ENCODE measurements around the gene SRPRB.

Gene SRPRB

GRCh38 chr3:133830071-133830470, 24.5 kb downstream of the SRPRB start:
- TF ChIP-seq POLR2A (IDR thresholded peaks at IDR 0.05; ENCODE audit: low read depth, low read length), result no peak
- no peak for TF ChIP-seq POLR2AphosphoS5 (IDR thresholded peaks at IDR 0.05; ENCODE audit: low read depth, low read length)
- TF ChIP-seq TAF1 (IDR thresholded peaks at IDR 0.05; ENCODE audit: borderline replicate concordance, low read depth, low read length), result no peak
- DNase-seq (ENCODE audit: insufficient read length), result no peak
- no peak for FAIRE-seq

DNA sequence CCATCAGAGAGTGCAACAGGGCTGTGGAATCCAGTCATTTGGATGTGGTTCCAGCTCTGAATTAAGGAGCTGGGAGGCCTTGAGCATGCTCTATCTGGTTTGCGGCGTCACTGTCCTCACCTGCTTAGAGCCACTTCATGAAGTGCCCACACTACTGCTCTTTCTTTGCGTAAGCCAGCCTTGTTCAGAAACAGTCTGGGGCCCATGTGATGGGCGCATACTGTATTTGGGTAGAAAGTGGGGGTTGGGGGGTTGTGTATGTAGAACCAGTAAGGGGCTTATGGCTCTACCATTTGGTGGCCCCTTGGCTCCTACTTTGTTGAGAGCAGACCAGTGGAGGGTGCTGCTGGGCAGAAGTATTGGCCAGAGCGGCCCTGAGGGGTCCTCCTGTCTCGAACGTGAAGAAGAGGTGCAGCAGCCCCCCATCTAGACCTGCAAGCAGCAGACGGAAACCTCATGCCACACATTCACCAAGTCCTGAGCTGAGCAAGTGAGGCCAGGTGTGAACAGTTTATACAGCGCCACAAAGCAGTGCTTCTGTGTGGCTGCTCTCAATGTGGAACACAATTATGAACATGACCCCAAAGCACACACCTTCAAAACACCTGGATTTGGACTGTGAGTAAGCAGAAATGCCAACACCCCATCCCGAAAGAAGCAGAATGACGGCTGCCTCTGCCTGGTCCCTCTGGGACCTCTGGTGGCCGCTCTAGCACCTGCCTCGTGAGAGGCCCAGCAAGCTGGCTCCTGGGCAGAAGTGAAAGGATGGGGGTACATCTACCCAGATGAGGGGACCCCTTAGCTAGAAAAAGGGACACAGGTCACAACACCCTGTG, 26.6 kb downstream of the SRPRB start:
- no peak for DNase-seq (ENCODE audit: insufficient read length)
- no peak for FAIRE-seq
- no peak for TF ChIP-seq POLR2AphosphoS5 (IDR thresholded peaks at IDR 0.05; ENCODE audit: low read depth, low read length)
- TF ChIP-seq POLR2A (IDR thresholded peaks at IDR 0.05; ENCODE audit: low read depth, low read length), result no peak
- TF ChIP-seq TAF1 (IDR thresholded peaks at IDR 0.05; ENCODE audit: borderline replicate concordance, low read depth, low read length), result no peak

DNA sequence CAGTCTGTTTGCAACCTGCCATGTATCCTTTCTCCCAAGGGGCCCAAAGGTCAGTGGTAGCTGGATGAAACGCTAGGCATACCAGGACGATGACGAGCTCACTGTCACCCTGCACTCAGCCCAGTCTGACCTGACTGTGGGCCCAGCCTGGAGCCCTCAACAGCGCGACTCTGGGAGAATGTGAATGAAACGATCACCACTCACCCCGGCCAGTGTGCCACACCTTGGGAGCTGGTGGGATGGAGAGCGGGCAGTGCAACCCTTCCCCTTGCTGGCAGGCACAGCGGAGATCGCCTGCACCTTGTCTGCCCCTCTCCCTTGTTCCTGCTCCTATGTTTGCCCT, 27.2 kb downstream of the SRPRB start:
- FAIRE-seq (no peak), DNase-seq (ENCODE audit: insufficient read length) (no peak)
- TF ChIP-seq POLR2A (IDR thresholded peaks at IDR 0.05; ENCODE audit: low read depth, low read length), result no peak
- no peak for TF ChIP-seq POLR2AphosphoS5 (IDR thresholded peaks at IDR 0.05; ENCODE audit: low read depth, low read length)
- no peak for TF ChIP-seq TAF1 (IDR thresholded peaks at IDR 0.05; ENCODE audit: borderline replicate concordance, low read depth, low read length)

DNA sequence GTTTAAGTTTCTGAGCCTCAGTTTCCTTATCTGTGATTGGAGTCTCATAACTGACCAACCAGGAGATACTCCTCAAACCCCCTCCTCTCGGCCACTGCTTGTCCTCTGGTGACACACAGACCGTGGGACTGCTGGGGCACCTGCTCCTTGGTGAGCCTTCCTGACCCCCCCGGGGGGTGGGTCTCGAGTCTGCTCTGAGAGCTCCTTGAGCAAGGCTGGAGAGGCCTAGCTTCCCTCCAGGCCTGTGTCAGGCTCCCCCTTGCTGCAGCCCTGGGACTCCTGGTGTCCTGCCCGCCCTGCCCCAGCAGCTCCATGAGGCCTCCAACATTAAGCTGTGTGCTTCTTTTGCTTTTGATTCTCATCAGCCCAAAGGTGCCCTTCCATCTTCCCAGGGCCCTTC, 27.7 kb downstream of the SRPRB start:
- no peak for FAIRE-seq
- no peak for DNase-seq (ENCODE audit: insufficient read length)
- TF ChIP-seq POLR2A (IDR thresholded peaks at IDR 0.05; ENCODE audit: low read depth, low read length) (no peak), POLR2AphosphoS5 (IDR thresholded peaks at IDR 0.05; ENCODE audit: low read depth, low read length) (no peak), TAF1 (IDR thresholded peaks at IDR 0.05; ENCODE audit: borderline replicate concordance, low read depth, low read length) (no peak)

GRCh38 chr3:133833880-133834620, 28.4 kb downstream of the SRPRB start:
- TF ChIP-seq TAF1 (IDR thresholded peaks at IDR 0.05; ENCODE audit: borderline replicate concordance, low read depth, low read length), result no peak
- no peak for TF ChIP-seq POLR2AphosphoS5 (IDR thresholded peaks at IDR 0.05; ENCODE audit: low read depth, low read length)
- no peak for TF ChIP-seq POLR2A (IDR thresholded peaks at IDR 0.05; ENCODE audit: low read depth, low read length)
- FAIRE-seq (no peak), DNase-seq (ENCODE audit: insufficient read length) (no peak)

DNA sequence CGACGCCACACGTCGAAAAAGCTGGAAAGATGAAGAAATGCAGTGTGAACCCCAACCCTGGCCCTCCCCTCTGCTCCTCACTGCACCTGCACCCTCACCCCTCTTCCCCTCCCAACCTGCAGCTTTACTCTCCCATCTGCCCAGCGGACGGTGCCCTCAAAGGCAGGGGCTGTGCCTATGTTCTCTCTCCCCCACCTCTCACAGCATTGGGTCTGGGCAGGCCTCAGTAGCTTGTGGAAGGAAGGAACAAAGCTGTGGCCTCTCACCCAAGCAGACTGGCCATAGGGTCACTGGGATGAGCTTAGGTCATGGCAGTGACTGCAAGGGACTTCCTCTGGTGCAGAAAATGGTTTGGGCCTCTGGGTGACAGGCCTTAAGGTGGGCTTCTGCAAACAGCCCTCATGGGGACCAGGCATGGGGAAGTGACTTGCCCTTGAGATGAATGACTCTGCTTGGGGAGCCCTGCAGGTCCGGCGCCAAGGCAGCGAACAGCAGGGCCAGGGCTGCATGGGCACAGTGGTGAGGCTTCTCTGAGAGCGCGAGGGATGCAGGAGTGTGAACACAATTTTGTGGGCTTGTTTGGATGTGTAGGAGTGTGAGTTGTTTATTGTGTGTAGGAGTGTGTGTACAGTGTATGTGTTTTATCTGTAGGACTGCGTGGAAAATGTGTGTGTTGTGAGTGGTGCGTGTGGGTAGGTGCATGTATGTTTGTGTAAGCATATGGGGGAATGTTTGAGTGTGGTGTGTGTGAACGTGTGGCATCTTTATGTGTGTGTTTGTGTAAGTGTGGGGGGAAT, 29.2 kb downstream of the SRPRB start:
- TF ChIP-seq POLR2AphosphoS5 (IDR thresholded peaks at IDR 0.05; ENCODE audit: low read depth, low read length), result no peak
- no peak for TF ChIP-seq TAF1 (IDR thresholded peaks at IDR 0.05; ENCODE audit: borderline replicate concordance, low read depth, low read length)
- TF ChIP-seq POLR2A (IDR thresholded peaks at IDR 0.05; ENCODE audit: low read depth, low read length), result no peak
- no peak for FAIRE-seq

DNA sequence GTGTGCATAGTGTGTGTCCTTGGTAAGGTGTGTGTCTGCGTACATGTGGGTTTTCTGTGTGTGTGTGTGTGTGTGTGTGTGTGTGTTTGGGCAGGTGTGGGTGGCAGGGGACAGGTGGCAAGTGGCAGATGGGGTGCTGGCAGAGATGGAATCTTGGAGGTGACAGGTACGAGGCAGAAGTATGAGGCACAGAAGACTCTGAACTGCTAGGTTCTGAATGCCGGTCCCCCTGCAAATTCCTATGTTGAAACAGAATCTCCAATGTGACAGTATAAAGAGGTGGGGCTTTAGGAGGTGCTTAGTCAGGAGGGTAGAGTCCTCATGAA, 29.8 kb downstream of the SRPRB start:
- TF ChIP-seq POLR2AphosphoS5 (IDR thresholded peaks at IDR 0.05; ENCODE audit: low read depth, low read length) (no peak), POLR2A (IDR thresholded peaks at IDR 0.05; ENCODE audit: low read depth, low read length) (no peak), TAF1 (IDR thresholded peaks at IDR 0.05; ENCODE audit: borderline replicate concordance, low read depth, low read length) (no peak)
- FAIRE-seq (no peak), DNase-seq (ENCODE audit: insufficient read length) (no peak)

More for the DNA sequence above, 29.2 kb downstream of the SRPRB start:
- DNase-seq (ENCODE audit: insufficient read length), result no peak

- TF ChIP-seq POLR2AphosphoS5 (IDR thresholded peaks at IDR 0.05; ENCODE audit: low read depth, low read length) (no peak), TAF1 (IDR thresholded peaks at IDR 0.05; ENCODE audit: borderline replicate concordance, low read depth, low read length) (no peak), POLR2A (IDR thresholded peaks at IDR 0.05; ENCODE audit: low read depth, low read length) (no peak)
- DNase-seq (ENCODE audit: insufficient read length), result no peak
- no peak for FAIRE-seq
Measured at GRCh38 chr3:133835961-133836360, 30.3 kb downstream of the SRPRB start.

DNA sequence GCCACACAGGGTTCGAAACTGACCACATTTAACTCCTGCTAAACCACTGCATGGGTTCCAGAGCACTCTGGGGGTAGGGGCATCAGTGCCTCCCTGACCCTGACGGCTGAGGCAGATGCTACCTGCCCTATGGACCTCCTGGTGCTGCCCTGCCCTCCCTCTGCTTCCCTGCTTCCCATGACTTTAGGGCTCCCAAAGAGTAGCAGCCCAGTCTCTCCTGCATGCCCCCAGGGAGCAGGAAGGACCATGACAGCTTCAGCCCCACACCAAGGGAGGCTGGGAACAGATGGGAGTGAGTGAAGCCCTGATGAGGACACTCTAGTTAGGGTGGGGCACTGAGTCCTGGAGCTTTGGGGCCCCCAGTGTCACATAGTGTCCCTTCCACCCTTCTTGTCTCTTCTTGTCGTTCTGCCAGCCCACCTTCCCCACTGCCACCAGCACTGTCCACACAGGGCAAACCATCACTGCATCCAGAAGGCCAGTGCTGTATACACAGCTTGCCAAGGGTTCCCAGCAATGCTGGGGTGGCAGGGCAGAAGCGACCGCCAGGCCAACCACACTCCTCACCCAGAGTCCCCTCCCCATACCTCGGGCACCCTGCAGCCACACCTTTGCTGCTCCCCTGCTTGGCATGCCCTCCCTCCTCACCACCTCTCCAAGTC, 31.0 kb downstream of the SRPRB start:
- DNase-seq (ENCODE audit: insufficient read length) (no peak), FAIRE-seq (no peak)
- TF ChIP-seq TAF1 (IDR thresholded peaks at IDR 0.05; ENCODE audit: borderline replicate concordance, low read depth, low read length) (no peak), POLR2A (IDR thresholded peaks at IDR 0.05; ENCODE audit: low read depth, low read length) (no peak), POLR2AphosphoS5 (IDR thresholded peaks at IDR 0.05; ENCODE audit: low read depth, low read length) (no peak)

GRCh38 chr3:133837487-133838295, 32.1 kb downstream of the SRPRB start:
- no peak for TF ChIP-seq TAF1 (IDR thresholded peaks at IDR 0.05; ENCODE audit: borderline replicate concordance, low read depth, low read length)
- TF ChIP-seq POLR2A (IDR thresholded peaks at IDR 0.05; ENCODE audit: low read depth, low read length), result no peak
- TF ChIP-seq POLR2AphosphoS5 (IDR thresholded peaks at IDR 0.05; ENCODE audit: low read depth, low read length), result no peak
- DNase-seq (ENCODE audit: insufficient read length), result no peak
- FAIRE-seq, result no peak
